Keratinocyte (primary cell): Measurements from ENCODE around the gene SIGLECL1. TPM values are rescaled to one million over a fixed set of nuclear protein-coding genes. Genes with fewer than 3 reads are reported as not detected.

ENCODE experiments used
- DNase-seq: peaks from one replicate; pipeline ENCODE4 v3.0.0-alpha.2; 2011; ENCODE audit warnings: low read depth, missing footprints, low spot score
- FAIRE-seq: peaks from 2 replicates; lab custom pipeline; 2011; peaks lifted over from hg19 to GRCh38; lab: Jason Lieb, UNC
- H2AFZ ChIP-seq: 2 replicates; pipeline ENCODE4 v1.6.0; 2012; ENCODE audit warnings: low read length, control low read depth, inconsistent platforms; ENCODE audit not compliant: control insufficient read depth
- H3K27ac ChIP-seq: 2 replicates; pipeline ENCODE4 v1.5.1; 2011; ENCODE audit warnings: low read length; ENCODE audit not compliant: control insufficient read depth, insufficient read depth
- H3K27me3 ChIP-seq: 3 replicates; pipeline ENCODE4 v1.6.0; 2011; ENCODE audit warnings: low read length; ENCODE audit not compliant: control insufficient read depth, insufficient read depth; ENCODE audit errors: extremely low read depth
- H3K36me3 ChIP-seq, 2 experiments: 2 replicates in 1 of 2; 3 replicates in 1 of 2; pipeline ENCODE4 v1.5.1; 2011; ENCODE audit warnings: low read length in 2 of 2, mild to moderate bottlenecking in 1 of 2; ENCODE audit not compliant: control insufficient read depth in 2 of 2, insufficient read depth in 2 of 2; ENCODE audit errors: extremely low read depth in 1 of 2
- H3K4me1 ChIP-seq: 3 replicates; pipeline ENCODE4 v1.5.1; 2011; ENCODE audit warnings: low read length; ENCODE audit not compliant: control insufficient read depth, insufficient read depth; ENCODE audit errors: extremely low read depth
- H3K4me2 ChIP-seq: 3 replicates; pipeline ENCODE4 v1.6.0; 2011; ENCODE audit warnings: low read depth, low read length; ENCODE audit not compliant: control insufficient read depth, insufficient read depth; ENCODE audit errors: extremely low read depth
- H3K4me3 ChIP-seq, 3 experiments: fragments of 200-600 bp in 1 of 3; sonication (generic) in 1 of 3; 2 replicates in 2 of 3; 3 replicates in 1 of 3; pipeline ENCODE4 v1.5.1; 2011 to 2016; ENCODE audit warnings: low read length in 3 of 3, mild to moderate bottlenecking in 3 of 3, control low read depth in 2 of 3, inconsistent platforms in 1 of 3, low read depth in 1 of 3, mixed read lengths in 1 of 3, mixed run types in 1 of 3, moderate library complexity in 1 of 3; ENCODE audit not compliant: control insufficient read depth in 2 of 3, insufficient read depth in 2 of 3; ENCODE audit errors: extremely low read depth in 1 of 3
- H3K79me2 ChIP-seq: 2 replicates; pipeline ENCODE4 v1.6.0; 2012; ENCODE audit warnings: low read length; ENCODE audit not compliant: control insufficient read depth, insufficient read depth
- H3K9ac ChIP-seq: 3 replicates; pipeline ENCODE4 v1.6.0; 2011; ENCODE audit warnings: low read length; ENCODE audit not compliant: control insufficient read depth, insufficient read depth; ENCODE audit errors: extremely low read depth
- H3K9me1 ChIP-seq: 3 replicates; pipeline ENCODE4 v1.6.0; 2011; ENCODE audit warnings: low read length; ENCODE audit not compliant: control insufficient read depth, insufficient read depth; ENCODE audit errors: extremely low read depth
- H3K9me3 ChIP-seq: 2 replicates; pipeline ENCODE4 v1.5.1; 2012; ENCODE audit warnings: low read depth, low read length; ENCODE audit not compliant: control insufficient read depth
- H4K20me1 ChIP-seq: 3 replicates; pipeline ENCODE4 v1.6.0; 2011; ENCODE audit warnings: low read length; ENCODE audit not compliant: control insufficient read depth, insufficient read depth; ENCODE audit errors: extremely low read depth
- EZH2 ChIP-seq: IDR thresholded peaks from one replicate; pipeline ENCODE4 v1.6.1; 2012; ENCODE audit warnings: inconsistent platforms, mild to moderate bottlenecking, low read length, moderate library complexity
- dilution Hi-C: fragments of 300-500 bp; cut with MboI; formaldehyde crosslinking; loops from one replicate; pipeline ENCODE4 v1.7.0; 2020; ENCODE audit warnings: low sequenced_read_pairs; ENCODE audit not compliant: extremely low pct_ligation_motif_present
- polyA plus RNA-seq, 5 experiments: library from polyadenylated mRNA; depleted of rRNA in 3 of 5; stranded (reverse) in 3 of 5; stranded (forward) in 1 of 5; unstranded in 1 of 5; fragments of >200 nt; gene quantifications; 1 replicate in 1 of 5; 2 replicates in 3 of 5; 3 replicates in 1 of 5; pipeline versions ENCODE4 v1.2.1 to v1.2.3, GENCODE V29; 2011 to 2012; ENCODE audit warnings: missing spikeins in 2 of 5, low read depth in 1 of 5, low replicate concordance in 1 of 5
- TF ChIP-seq, protein P1 (sequence below), 3 experiments: IDR thresholded peaks in 1 of 3; conservative IDR thresholded peaks in 1 of 3; optimal IDR thresholded peaks in 1 of 3; 2 replicates in 2 of 3; 3 replicates in 1 of 3; pipeline versions ENCODE3 to v1.5.1; 2011; ENCODE audit warnings: low read length in 3 of 3, mild to moderate bottlenecking in 3 of 3, moderate library complexity in 2 of 3, control low read depth in 1 of 3, inconsistent platforms in 1 of 3; ENCODE audit not compliant: insufficient read depth in 2 of 3; ENCODE audit errors: extremely low read depth in 1 of 3

The SIGLECL1 gene
- polyA plus RNA-seq, 1 donor (not counting 4 experiments of a cell fraction or from before 2014, with no cell fraction given): not detected

DNA sequence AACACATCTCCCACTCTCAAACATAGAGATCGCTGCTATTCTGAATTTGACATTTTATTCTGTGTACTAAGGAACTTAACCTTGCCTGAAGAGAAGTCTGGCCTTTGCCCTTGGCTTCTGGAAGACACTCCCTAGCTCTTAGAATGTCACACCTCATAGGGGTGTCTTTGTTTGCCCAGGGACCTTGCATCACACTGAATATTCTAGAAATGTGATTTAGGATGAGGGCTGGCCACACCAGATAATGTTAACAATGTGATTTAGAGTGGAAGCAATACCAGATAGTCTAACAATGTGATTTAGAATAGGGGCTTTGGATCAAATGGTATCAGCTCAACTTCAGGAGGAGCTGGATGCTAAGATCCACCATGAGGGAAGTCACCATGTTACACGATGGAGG lies 6.6 kb downstream of the SIGLECL1 start:
- Histone ChIP-seq H3K9me3 (no peaks in the 10 kb centered on the region), H3K36me3 (no peaks in the 10 kb centered on the region), H2AFZ (no peak overlapping the region), H3K4me3 (no peak overlapping the region), H3K9ac (no peak overlapping the region), H4K20me1 (no peaks in the 10 kb centered on the region), H3K79me2 (no peaks in the 10 kb centered on the region), H3K27ac (no peak overlapping the region), H3K4me2 (no peak overlapping the region), H3K9me1 (no peaks in the 10 kb centered on the region), H3K27me3 (no peaks in the 10 kb centered on the region), H3K4me1 (no peaks in the 10 kb centered on the region)
- DNase-seq (no peak), FAIRE-seq (no peak)
- TF ChIP-seq, protein P1, sequence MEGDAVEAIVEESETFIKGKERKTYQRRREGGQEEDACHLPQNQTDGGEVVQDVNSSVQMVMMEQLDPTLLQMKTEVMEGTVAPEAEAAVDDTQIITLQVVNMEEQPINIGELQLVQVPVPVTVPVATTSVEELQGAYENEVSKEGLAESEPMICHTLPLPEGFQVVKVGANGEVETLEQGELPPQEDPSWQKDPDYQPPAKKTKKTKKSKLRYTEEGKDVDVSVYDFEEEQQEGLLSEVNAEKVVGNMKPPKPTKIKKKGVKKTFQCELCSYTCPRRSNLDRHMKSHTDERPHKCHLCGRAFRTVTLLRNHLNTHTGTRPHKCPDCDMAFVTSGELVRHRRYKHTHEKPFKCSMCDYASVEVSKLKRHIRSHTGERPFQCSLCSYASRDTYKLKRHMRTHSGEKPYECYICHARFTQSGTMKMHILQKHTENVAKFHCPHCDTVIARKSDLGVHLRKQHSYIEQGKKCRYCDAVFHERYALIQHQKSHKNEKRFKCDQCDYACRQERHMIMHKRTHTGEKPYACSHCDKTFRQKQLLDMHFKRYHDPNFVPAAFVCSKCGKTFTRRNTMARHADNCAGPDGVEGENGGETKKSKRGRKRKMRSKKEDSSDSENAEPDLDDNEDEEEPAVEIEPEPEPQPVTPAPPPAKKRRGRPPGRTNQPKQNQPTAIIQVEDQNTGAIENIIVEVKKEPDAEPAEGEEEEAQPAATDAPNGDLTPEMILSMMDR (optimal IDR thresholded peaks at IDR 0.05 in 1 of 3, IDR thresholded peaks at IDR 0.05 in 1 of 3, conservative IDR thresholded peaks at IDR 0.05 in 1 of 3; ENCODE audit: extremely low read depth in 1 of 3, insufficient read depth in 2 of 3, low read length in 3 of 3): no peak
- no peak for TF ChIP-seq EZH2
- dilution Hi-C loops: no loop called here

DNA sequence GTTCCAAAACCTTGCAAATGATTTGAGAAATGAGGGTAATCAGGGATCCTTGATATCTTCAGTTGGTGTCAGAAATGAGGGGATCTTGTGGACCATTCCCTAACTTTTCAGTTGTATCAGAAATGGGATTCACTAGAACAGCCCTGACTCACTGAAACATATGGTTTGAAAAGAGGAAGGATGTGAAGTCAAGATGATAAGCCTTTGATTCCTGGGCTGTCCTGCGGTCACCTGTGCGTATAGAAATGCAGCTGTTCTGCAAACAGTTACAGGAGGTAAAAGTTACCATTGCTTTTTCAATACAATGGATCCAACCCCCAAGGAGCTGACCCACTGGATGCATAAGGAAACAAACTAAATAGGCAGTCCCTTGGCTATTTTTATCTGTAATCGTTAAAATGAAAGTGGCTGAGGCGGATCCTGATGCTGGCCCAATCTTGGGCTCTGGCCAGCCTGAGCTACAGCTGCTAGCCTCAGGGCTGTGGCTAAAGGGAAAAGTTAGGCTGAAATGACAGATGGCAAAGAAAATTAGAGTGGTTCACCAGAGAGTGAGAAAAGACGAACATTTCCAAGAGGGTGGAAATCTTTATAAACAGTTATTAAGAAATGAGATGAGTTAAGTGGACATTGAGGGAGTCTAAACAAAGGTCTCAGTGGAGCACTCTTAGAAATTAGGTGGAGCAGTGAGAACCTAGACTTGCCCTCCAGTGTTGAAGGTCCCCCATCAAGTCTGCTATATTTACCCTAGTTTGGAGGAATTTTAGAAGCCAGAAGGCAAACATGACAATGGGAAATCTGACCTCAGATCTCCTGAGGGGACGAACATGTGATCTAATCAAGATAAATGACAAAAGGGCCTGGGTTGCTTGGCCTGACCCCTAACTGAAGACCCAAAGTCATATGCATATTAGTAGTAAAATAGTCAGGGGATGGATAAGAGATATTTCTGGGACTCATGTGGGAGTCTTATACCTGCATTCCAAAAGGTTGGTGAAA lies 7.6 kb downstream of the SIGLECL1 start:
- H3K27ac ChIP-seq: no peak overlapping the region
- H3K9me3 ChIP-seq: no peaks in the 10 kb centered on the region
- H3K36me3 ChIP-seq: no peaks in the 10 kb centered on the region
- H3K9ac ChIP-seq: no peak overlapping the region
- no peak overlapping the region for H2AFZ ChIP-seq
- H3K27me3 ChIP-seq: no peaks in the 10 kb centered on the region
- dilution Hi-C loops: no loop called here
- TF ChIP-seq, protein P1 (optimal IDR thresholded peaks at IDR 0.05 in 1 of 3, IDR thresholded peaks at IDR 0.05 in 1 of 3, conservative IDR thresholded peaks at IDR 0.05 in 1 of 3; ENCODE audit: extremely low read depth in 1 of 3, insufficient read depth in 2 of 3, low read length in 3 of 3): no peak
- TF ChIP-seq EZH2: no peak
- H4K20me1 ChIP-seq: no peaks in the 10 kb centered on the region
- FAIRE-seq: no peak
- no peak overlapping the region for H3K4me2 ChIP-seq
- no peaks in the 10 kb centered on the region for H3K4me1 ChIP-seq
- H3K4me3 ChIP-seq: no peak overlapping the region
- no peaks in the 10 kb centered on the region for H3K9me1 ChIP-seq
- no peaks in the 10 kb centered on the region for H3K79me2 ChIP-seq
- no peak for DNase-seq
